Heart left ventricle (tissue), 16 donors: Measurements from ENCODE around the gene CPNE8. TPM values are rescaled to one million over a fixed set of nuclear protein-coding genes. Genes with fewer than 3 reads are reported as not detected.

Source experiments
- ATAC-seq, 4 donors: fragments of 200-7000 bp; cut with Tn5 transposase; one replicate each; pipeline ENCODE4 v1.9.1; 2020 to 2022; ENCODE audit warnings: moderate library complexity in 4 of 4, mild to moderate bottlenecking in 3 of 4, moderate number of reproducible peaks in 1 of 4
- DNase-seq, 5 donors: peaks; one replicate each; pipeline ENCODE4 v3.0.0-alpha.2; 2020
- H3K27ac ChIP-seq, 12 donors: fragments of 200-600 bp; sonication (generic) in 4 of 12; one replicate each; pipeline versions ENCODE4 v1.5.0 to v1.8.0; 2016 to 2022; ENCODE audit warnings: mild to moderate bottlenecking in 2 of 12
- H3K27me3 ChIP-seq, 9 donors: fragments of 200-600 bp; sonication (generic) in 2 of 9; one replicate each; pipeline versions ENCODE4 v1.5.1 to v1.8.0; 2016 to 2022; ENCODE audit warnings: mild to moderate bottlenecking in 3 of 9
- H3K36me3 ChIP-seq, 9 donors: fragments of 200-600 bp; sonication (generic) in 2 of 9; one replicate each; pipeline versions ENCODE4 v1.5.0 to v1.8.0; 2018 to 2022; ENCODE audit warnings: mild to moderate bottlenecking in 2 of 9
- H3K4me1 ChIP-seq, 12 donors: fragments of 200-600 bp; sonication (generic) in 4 of 12; one replicate each; pipeline versions ENCODE4 v1.5.0 to v1.8.0; 2016 to 2022; ENCODE audit warnings: mild to moderate bottlenecking in 3 of 12
- H3K4me3 ChIP-seq, 12 donors: fragments of 200-600 bp; sonication (generic) in 4 of 12; one replicate each; pipeline versions ENCODE4 v1.5.0 to v1.8.0; 2017 to 2022; ENCODE audit warnings: mild to moderate bottlenecking in 9 of 12, moderate library complexity in 4 of 12
- H3K9me3 ChIP-seq, 12 donors: fragments of 200-600 bp; sonication (generic) in 4 of 12; one replicate each; pipeline versions ENCODE4 v1.5.0 to v1.8.0; 2016 to 2022; ENCODE audit warnings: mild to moderate bottlenecking in 1 of 12
- POLR2A ChIP-seq, 2 donors: fragments of 450-650 bp; IDR thresholded peaks; one replicate each; pipeline ENCODE4 v1.6.1; 2017; ENCODE audit warnings: antibody characterized with exemption in 2 of 2, mild to moderate bottlenecking in 2 of 2, moderate library complexity in 2 of 2
- WGBS, 4 donors: extraction: QIAGEN DNeasy Blood & Tissue Kit in 2 of 4; methylation state at CpG; one replicate each; pipeline versions ENCODE4 v1.1.5 to v1.1.7; 2013 to 2018; 5-methylcytosine and 5-hydroxymethylcytosine counted together
- intact Hi-C, 10 donors: fragments of 100-400 bp; cut with DNase I; formaldehyde crosslinking; loops; one replicate each; pipeline versions ENCODE4 v1.11.1 to v1.14.2; 2022
- polyA plus RNA-seq, 2 donors: library from polyadenylated mRNA; stranded (reverse); fragments of 200-250 nt; gene quantifications; one replicate each; pipeline ENCODE4 v1.2.3, GENCODE V29; 2013
- total RNA-seq, 9 donors: library from RNA; depleted of rRNA in 2 of 9; stranded (reverse); fragments of >200 nt in 2 of 9; fragmentation: NEBNext Ultra II Directional in 3 of 9; extraction: Animal tissue kit (Norgen Biotek cat#: 25700) in 3 of 9; gene quantifications; one replicate each; pipeline versions ENCODE4 v1.1.0 to v1.2.4, GENCODE V29; 2016 to 2023
- TF ChIP-seq, protein P1 (sequence below), 12 donors: fragments of 200-600 bp; sonication (generic) in 4 of 12; IDR thresholded peaks; one replicate each; pipeline versions ENCODE4 v1.5.0 to v1.8.0; 2018 to 2022; ENCODE audit warnings: antibody characterized with exemption in 12 of 12, mild to moderate bottlenecking in 5 of 12
- donor health status: ischemic (EF 13 %, LVEDD 7.1; RV severe dilation, severe dysfunction).
- donor health status: healthy with polysubstance abuse.
- donor health status: DM: no; HTN: yes; CAD: no.
- donor health status: DM: no; HTN: no; CAD: no.
- donor health status: ischemic (EF 25% LVEDD 6.9; RV normal size, moderate dysfunction).
- donor health status: ischemic (EF 25% LVEDD 5.7; RV mildly dilated, moderate dysfunction).
- donor health status: healthy.
- donor health status: DM: yes; HTN: yes; CAD: no.
- donor health status: ischemic (EF 35%, LVEDD 5.7; RV mildly dilated, moderate dysfunction).
- donor health status: nonischemic (EF 11% LVEDD 7.7; RV severe dilation, severe dysfunction).
- donor health status: DM: yes; HTN: yes; CAD: no.
- donor health status: PGD.
- donor health status: ischemic (EF 29% LVEDD 5.4; RV normal size, mild dysfunction).
- donor health status: nonischemic (EF 23%, LVEDD 6.1; RV moderate dilation, normal function).

CPNE8 gene
- total and polyA plus RNA-seq, 11 donors: 2.9 to 15.1 (median 4.5) TPM

DNA sequence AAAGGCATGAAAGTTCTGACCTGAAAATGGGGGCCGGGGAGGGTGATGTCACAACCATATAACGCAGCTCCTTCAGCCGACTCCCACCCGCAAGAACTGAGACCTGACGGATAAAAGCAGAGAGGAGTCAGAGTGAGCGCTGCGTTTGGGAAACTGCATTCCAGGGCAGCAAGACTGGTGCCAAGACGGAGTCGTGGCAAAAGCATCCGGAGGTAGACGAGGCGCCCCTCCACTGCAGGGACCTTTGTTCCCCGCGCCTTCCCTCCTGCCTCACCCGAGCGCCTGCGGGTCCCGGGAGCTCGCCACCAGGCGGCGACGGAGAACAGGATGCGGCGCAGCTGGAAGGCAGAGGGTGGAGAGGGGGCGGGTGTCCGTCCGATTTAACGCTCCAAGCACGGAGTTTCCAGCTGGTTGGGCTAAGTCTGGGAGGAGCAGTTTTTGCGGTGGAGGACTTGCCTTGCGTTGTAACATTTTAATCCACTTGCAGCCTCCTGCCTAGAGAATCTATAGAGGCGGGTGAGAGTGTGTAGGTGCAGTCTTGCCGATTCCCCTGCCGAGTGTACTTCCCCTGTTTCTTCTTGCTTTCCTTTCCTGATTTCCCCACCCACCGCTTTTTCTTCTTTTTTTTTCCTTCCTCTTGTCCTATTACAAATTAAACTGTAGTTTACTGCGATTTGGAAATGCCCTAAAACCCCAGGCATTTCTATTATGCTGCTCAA, 1.2 kb upstream of the CPNE8 start:
- 1% methylated on average over 24 to 36 of the region's 36 CpGs for WGBS, 4 donors

DNA sequence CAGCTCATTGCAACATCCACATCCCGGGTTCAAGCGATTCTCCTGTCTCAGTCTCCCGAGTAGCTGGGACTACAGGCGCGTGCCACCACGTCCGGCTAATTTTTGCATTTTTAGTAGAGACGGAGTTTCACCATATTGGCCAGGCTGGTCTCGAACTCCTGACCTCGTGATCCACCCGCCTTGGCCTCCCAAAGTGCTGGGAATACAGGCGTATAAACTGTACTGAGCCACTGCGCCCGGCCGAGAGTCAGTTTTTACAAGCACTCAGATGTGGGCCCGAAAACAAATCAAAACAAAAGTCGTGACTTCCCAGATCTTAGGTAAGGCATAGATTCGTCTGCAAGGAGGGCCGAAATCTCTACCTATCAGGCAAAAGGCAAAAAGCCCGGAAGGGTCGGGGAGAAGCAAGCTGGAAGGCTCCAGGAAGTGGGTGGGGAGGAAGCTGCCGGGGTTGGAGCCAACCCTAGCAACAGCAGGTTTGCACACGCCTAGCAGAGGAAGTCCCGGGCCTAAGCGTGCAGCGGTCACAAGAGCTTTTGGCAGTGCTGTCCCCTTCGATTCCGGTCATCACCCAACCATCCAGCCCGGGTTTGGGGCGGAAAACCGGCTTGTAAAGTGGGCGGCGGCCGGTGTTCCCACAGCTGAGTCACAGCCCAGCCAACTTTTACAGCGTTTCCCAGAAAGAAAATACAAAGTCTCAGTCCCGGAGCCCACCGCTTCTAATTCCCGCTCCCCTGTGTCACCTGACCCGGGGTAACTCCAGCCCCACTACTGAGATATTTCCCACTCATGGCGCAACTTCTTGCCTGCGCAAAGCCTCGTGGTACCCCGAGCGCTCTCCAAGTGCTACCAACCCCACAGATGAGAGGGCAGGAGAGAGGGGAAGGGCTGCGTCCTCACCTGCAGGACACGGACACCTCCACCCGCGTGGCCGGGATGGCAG, 583 bp downstream of the CPNE8 start:
- no peaks in the 10 kb centered on the region for H3K36me3 ChIP-seq
- H3K9me3 ChIP-seq: no peaks in the 10 kb centered on the region
- ATAC-seq: peak; percentile 87 to 93 (median 91)
- peaks cover 0 to 30% (median 17%) of the 10 kb centered on the region in 12 donors for H3K4me1 ChIP-seq
- intact Hi-C loops: loop anchor here in 7 of 10 donors (5.0 to 10.0 kb wide), 7 partner anchors 53 to 580 kb away; no protein-coding TSS in a partner anchor
- peak; percentile 89 to 94 (median 91) for DNase-seq
- H3K27me3 ChIP-seq: no peaks in the 10 kb centered on the region
- H3K27ac ChIP-seq: peak overlapping the region; percentile 88 to 98 (median 94)
- H3K4me3 ChIP-seq: peak overlapping the region; percentile 55 to 85 (median 74)
- TF ChIP-seq POLR2A (IDR thresholded peaks at IDR 0.05): no peak
- TF ChIP-seq, protein P1, sequence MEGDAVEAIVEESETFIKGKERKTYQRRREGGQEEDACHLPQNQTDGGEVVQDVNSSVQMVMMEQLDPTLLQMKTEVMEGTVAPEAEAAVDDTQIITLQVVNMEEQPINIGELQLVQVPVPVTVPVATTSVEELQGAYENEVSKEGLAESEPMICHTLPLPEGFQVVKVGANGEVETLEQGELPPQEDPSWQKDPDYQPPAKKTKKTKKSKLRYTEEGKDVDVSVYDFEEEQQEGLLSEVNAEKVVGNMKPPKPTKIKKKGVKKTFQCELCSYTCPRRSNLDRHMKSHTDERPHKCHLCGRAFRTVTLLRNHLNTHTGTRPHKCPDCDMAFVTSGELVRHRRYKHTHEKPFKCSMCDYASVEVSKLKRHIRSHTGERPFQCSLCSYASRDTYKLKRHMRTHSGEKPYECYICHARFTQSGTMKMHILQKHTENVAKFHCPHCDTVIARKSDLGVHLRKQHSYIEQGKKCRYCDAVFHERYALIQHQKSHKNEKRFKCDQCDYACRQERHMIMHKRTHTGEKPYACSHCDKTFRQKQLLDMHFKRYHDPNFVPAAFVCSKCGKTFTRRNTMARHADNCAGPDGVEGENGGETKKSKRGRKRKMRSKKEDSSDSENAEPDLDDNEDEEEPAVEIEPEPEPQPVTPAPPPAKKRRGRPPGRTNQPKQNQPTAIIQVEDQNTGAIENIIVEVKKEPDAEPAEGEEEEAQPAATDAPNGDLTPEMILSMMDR (IDR thresholded peaks at IDR 0.05): no peak
- 16 to 28% (median 21%) methylated on average over 38 to 49 of the region's 49 CpGs for WGBS, 4 donors

More for the DNA sequence above, 1.2 kb upstream of the CPNE8 start:
- H3K4me3 ChIP-seq: peak overlapping the region; percentile 55 to 85 (median 74)
- intact Hi-C loops: loop anchor here in 7 of 10 donors (5.0 to 10.0 kb wide), 7 partner anchors 54 to 582 kb away; no protein-coding TSS in a partner anchor
- peak overlapping the region; percentile 88 to 98 (median 94) for H3K27ac ChIP-seq
- peak in 1 of 2 donors; percentile 37 for TF ChIP-seq POLR2A (IDR thresholded peaks at IDR 0.05)
- TF ChIP-seq, protein P1 (IDR thresholded peaks at IDR 0.05): peak; percentile 76 to 98 (median 87)
- no peaks in the 10 kb centered on the region for H3K36me3 ChIP-seq
- H3K9me3 ChIP-seq: no peaks in the 10 kb centered on the region
- H3K4me1 ChIP-seq: peaks cover 0 to 27% (median 17%) of the 10 kb centered on the region in 12 donors
- peak; percentile 88 to 92 (median 91) for DNase-seq
- ATAC-seq: peak; percentile 72 to 88 (median 84)
- H3K27me3 ChIP-seq: no peaks in the 10 kb centered on the region

DNA sequence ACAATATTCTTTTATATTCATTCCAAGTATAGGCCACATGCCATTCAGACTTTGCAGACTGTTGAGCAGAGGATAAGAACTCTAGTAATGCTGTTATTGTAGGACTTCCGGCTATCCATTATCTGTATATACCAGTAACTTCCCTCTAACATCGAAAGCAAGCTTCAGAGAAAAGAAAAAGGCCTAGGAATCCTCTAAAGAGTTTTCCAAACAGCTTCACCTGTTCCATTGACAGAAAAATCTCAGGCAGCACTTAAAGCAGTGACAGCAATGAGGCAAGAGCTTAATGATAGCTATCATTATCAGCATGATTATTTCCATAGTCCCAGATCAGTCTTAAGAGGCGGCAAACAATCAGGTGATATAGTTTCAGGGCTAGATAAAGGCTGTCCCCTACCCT, 1.8 kb downstream of the CPNE8 start:
- Histone ChIP-seq H3K9me3 (no peaks in the 10 kb centered on the region), H3K36me3 (no peaks in the 10 kb centered on the region), H3K4me3 (peak overlapping the region in 7 of 12 donors; percentile 7 to 82 (median 65)), H3K27me3 (no peaks in the 10 kb centered on the region), H3K4me1 (peaks cover 0 to 30% (median 17%) of the 10 kb centered on the region in 12 donors), H3K27ac (peak overlapping the region in 10 of 12 donors; percentile 11 to 98 (median 94))
- DNase-seq (no peak), ATAC-seq (no peak)
- intact Hi-C loops: loop anchor here in 4 of 10 donors (10.0 kb wide), 5 partner anchors 129 to 579 kb away; no protein-coding TSS in a partner anchor
- 32 to 54% (median 47%) methylated on average over 3 of the region's 3 CpGs for WGBS, 4 donors
- TF ChIP-seq, protein P1 (IDR thresholded peaks at IDR 0.05): no peak
- no peak for TF ChIP-seq POLR2A (IDR thresholded peaks at IDR 0.05)
